Measurements from ENCODE around the gene RHD.

DNA sequence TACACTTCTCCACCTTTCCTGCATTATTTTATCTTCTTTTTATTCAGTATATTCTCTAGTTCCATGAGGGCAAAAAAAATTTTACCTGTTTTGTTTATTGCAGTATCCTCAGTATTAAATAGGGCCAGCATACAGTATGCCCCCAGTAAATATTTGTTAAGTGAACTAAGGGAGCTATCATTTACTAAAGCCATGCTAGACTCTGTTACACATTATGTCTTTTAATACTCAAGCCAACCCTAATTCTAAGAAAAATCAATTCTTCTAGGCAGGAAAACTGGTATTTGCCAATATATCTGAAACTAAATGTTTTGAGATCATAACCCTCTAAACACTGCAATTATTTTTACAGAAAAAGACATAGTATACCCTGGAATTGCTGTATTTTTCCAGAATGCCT is 84.1 kb downstream of the RHD start:
- TF ChIP-seq, protein P1, sequence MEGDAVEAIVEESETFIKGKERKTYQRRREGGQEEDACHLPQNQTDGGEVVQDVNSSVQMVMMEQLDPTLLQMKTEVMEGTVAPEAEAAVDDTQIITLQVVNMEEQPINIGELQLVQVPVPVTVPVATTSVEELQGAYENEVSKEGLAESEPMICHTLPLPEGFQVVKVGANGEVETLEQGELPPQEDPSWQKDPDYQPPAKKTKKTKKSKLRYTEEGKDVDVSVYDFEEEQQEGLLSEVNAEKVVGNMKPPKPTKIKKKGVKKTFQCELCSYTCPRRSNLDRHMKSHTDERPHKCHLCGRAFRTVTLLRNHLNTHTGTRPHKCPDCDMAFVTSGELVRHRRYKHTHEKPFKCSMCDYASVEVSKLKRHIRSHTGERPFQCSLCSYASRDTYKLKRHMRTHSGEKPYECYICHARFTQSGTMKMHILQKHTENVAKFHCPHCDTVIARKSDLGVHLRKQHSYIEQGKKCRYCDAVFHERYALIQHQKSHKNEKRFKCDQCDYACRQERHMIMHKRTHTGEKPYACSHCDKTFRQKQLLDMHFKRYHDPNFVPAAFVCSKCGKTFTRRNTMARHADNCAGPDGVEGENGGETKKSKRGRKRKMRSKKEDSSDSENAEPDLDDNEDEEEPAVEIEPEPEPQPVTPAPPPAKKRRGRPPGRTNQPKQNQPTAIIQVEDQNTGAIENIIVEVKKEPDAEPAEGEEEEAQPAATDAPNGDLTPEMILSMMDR (IDR thresholded peaks at IDR 0.05), result no peak
- TF ChIP-seq POLR2A (IDR thresholded peaks at IDR 0.05), result no peak
